ENCODE measurements around the gene OSM.

Gene OSM

DNA sequence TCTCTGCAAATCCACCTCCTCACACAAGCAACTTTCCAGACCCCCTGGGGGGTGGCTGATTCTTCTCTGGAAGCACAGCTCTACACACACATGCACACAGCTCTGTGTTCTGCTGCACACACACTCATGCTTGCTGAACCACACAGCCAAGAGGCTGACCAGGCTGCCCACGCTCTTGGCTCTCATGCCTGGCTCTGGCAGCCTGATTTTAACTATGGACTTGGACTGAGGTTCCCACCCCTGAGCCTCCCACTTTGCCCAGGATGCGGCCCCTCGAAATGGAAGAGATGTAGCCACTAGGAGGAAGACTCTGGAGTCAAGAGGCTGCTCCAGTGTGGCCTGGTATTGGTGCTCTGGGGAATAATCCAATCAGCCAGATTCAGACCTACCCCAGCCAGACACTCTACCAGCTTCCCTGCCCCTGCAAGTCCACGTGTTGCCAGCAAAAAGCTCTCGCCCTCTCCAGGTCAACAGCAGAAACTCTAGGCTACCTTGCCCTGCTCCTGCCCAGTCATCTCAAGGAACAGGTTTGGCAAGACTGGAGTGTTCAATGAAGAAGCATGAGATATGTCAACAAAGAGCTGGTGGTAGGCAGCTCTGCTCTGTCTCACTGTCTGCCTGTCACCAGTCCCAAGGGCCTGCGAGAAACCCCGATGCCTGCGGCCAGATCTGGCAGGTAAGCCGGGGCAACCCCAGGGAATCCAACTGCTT is 31.5 kb upstream of the OSM start:
- no peak for DNase-seq (ENCODE audit: low read depth in 2 of 2)

DNA sequence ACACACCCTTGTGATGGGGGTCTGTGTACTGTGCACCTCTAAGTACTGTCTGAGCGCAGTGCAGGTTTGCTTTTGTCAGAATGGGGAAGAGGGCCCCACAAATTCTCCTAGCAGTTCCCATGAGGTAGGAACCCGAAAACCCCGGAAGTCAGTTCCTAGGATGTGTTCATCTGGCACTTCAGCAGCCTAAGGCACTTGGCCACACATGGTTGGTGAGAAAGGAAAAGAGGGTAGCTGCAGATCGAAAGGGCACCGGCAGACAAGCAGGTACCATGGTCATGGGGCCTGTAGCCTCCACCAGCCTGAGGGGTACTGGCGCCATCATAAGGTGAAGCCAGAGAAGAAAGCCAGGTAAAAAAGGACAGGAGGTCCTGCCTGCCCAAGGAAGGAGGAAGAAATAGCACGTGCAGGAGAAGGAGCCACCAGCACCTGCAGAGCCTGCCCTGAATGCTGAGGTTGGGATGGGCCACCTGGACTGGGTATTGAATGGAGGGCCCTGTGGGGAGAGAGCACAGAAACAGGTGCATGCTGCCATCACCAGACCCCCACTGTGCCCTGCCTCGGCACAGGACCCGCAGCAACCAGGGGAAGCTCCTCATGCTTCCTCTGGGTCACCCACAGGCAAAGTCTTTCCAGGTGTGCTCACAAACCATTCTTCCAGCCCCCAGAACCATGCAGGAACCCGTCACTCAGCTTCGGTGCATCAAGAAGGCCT is 30.8 kb upstream of the OSM start:
- DNase-seq (ENCODE audit: low read depth in 2 of 2), result no peak

DNA sequence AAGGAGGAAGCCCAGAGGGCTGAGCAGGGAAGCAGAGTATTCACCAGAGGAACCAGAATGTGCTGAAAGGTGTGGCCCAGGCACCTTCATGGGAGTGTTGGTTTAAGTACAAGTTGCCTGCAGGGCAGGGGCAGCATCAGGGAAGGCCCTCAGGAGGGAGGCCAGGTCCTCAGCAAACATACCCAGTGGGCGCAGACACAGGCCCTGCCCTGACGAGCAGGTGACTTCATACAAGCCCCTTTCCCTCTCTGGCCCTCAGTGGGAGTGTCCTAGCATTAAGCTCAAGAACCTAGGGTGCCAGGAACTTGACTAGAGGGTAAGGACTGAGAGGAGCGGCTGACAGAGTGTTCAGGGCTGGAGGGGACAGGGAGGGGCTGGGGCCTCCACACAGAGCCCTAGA is 30.2 kb upstream of the OSM start:
- no peak for DNase-seq (ENCODE audit: low read depth in 2 of 2)

DNA sequence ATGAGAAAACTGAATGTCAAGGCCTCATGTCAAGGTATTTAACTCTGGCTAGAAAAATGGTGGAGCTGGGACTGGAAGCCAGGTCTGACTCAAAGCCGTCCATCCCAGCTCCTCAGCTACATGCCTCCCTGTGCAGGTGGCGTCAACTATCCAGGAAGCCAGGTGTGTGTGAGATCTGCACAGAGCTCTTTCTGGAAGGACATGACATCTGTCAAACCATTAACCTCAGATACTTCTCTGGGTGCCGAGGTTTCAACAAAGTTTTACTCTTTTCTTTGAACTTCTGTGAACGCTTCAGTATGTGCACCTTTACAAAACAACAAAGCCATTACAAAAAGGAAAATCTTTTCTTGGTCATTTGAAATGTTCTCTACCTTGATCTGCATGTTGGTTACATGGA is 29.7 kb upstream of the OSM start:
- no peak for DNase-seq (ENCODE audit: low read depth in 2 of 2)

DNA sequence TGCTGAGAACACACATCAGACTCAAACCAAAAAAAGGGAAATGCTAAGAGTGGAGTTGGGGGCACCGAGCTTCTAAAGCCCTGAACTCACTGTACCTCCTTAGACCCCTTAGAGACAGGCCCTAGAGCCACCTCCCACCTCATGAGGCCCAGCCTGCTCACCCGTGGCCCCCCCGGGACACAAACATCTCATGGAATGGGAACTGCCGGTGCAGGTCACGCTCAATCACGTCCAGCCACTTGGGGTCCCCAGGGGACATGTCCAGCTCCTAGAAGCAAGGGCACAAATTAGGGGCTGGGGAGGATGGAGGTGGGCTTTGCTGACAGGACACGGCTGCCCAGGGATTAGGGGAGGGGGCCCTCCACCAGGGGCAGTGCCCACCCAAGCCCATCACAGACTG is 28.9 kb upstream of the OSM start:
- DNase-seq (ENCODE audit: low read depth in 2 of 2), result no peak

DNA sequence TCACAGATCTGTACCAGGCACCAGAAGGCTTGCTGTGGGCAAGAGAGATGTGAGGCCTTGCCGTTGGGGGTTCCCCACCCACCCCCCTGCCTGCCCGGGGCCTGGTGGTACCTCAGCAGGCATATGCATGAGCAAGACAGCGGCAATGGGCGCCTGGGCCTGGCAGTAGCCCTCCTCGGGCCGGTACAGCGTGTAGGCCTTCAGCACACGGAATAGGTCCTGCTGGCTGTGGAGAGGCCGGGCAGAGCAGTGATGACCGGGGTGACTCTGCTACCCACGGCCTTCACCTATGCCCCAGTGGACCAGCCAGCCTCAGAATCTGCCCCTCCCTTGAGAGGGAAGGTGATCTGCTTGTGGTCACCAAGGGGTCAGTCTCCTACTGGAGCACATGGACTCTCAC is 28.2 kb upstream of the OSM start:
- DNase-seq (ENCODE audit: low read depth in 2 of 2), result no peak

DNA sequence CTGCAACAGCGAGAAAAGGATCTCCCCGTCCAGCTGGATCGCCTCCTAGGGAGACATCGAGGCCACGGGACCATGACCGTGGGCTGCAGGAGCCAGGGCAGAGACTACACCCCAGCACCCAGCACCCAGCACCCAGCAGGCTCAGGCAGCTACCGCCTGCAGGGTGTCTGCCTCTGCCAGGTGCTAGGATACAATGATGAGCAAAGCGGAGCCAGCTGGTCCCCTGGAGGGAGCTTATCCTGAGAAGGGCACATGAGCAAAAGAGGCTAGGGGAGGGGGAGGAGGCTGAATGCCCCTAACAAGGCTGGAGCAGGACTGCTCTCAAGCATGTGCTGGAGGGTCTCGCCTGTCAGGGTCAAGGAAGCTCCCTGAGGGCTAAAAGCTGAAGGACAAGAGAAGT is 27.4 kb upstream of the OSM start:
- no peak for DNase-seq (ENCODE audit: low read depth in 2 of 2)

DNA sequence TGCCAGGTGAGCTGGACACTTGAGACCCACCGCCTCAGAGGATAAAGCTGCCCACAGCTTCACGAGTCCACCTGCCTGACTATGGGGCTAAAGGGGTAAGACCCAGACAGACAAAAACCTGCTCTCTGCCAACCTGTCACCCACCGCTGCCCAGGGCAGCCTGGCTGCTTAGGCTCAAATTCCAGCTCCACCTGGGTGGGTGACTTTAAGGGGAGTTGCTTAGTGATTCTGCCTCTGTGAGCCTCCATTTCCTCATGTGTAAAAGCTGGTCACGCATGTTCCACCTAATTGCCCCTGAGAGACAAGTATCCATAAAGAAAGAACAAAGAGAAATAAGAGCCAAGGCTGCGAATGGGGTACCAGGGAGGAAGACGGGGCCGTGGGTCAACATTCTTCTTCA is 26.4 kb upstream of the OSM start:
- DNase-seq (ENCODE audit: low read depth in 2 of 2), result no peak

DNA sequence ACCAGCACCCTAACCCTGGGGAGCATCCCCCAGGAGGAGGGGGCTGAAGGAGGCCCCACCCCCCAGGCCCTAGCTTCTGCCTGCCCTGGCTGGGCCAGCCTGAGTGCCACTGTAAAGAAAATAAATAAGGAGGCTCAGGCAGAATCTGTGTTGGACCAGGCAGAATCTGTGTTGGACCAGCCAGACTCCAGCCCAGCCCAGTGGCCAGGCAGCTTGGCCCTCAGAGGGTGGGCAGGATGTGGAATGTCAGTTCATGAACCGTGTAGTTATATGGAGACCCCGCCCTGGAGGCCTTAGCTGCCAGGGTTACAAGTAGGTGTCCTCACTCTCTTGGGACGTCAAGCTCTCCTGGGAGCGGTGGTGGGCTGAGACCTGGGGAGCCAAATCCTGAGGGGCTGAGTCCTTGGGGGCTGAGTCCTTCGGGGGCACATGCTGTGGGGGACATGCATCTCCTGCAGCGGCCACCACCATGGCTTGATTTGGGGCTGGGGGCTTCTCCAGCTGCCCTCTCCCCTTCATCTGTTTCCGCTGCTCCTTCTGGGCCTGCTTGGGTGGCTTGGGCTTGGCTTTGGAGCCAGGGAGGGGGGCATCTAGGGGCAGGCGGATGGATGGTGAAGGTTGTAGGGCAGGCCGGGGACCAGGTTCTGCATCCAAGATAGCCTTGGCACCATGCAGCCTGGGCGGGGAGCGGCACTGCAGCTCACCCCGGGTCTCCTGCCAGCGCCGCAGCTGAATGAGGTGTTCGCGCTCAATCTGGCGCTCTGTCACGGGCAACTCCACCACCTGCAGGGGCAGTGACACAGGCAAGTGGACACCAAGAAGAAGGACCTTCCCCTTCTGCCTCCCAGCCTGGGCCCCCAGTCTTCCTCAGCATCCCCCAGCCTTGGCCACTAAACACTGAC is 25.7 kb upstream of the OSM start:
- DNase-seq (ENCODE audit: low read depth in 2 of 2), result no peak

DNA sequence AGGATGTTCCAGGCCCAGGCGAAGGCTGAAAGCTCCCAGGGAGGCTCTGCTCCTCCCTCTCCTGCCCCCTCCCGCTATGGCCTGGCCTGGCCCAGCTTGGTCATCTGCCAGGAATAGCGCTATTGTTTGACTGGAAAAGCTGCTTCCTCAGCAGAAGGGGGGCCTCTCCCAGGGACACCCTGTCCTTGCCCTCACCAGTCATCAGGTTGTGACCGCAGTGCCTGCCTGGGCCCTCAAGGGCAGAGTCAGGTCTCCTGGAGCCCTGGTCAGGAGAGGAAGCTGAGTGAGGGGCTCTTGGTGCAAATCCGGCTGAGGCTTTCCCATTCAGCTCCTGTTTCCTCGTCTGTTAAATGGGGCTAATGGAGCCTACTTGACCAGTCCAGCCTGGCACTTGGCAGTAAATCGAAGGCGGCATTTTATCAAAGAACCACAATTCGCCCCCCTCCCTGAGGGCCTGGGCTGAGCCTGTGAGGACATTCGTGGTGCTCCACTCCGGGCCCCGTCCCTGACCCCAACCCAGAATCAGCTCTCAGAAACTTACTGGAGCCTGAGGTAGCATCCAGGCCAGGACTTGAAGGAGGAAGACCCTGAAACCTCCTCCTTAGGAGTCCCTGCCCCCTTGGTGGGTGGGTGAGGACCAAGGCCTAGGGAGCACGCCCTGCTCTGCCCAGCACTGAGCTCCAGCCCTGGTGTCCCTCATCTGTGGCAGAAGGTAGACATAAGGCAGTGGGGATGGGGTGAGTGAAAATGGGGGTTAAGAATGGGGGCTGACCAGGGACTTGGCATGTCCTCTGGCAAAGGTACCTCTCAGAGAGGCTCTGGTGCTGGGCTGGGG is 24.6 kb upstream of the OSM start:
- DNase-seq (ENCODE audit: low read depth in 2 of 2), result no peak

DNA sequence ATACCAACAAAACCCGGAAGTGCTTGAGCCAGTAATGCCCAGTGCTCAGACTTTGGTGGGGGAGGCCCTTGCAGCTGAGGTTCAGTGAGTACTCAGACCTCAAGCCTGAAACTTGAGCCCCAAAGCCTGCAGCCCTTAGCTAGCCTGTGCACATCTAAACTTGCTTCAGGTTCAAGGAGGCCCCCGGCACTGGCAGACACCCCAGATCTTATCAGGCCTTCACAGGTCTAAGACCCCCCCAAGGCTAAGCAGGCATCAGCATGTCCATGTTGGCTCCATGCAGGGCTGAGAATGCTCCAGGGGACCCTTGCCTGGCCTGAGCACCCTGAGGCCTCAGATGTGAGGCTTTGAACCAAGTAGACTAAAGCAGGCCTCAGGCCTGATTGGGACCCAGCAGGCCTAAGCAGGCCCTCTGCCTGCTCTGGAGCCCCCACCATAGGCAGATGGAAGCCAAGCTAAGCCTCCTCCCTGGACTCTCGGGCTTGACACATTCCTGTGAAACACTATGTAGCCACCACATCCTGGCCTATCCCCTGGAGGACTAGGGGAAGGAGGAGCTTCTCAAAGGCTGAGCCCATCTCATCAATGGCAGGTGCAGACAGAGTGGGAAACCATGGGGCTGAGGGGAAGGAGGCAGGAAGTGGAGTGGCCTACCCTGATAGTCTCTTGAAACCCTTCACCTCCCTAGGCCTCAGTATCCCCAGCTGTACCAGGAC is 23.8 kb upstream of the OSM start:
- no peak for DNase-seq (ENCODE audit: low read depth in 2 of 2)

DNA sequence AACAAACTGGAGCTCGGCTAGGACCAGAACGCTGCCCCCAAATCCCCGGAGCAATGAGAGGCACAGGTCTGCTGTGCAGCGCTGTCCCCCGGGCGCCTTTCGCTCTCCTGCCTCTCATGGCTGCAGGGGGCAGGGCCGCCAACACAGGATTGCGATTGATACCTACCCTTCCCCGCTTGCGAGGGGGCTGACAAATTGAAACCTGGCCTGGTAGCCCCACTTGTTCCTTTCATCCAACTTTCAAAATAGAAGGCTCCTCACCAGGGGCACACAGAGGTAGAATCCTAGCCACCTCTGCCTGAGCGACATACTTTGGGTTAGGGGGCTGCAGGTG is 23.3 kb upstream of the OSM start:
- DNase-seq (ENCODE audit: low read depth in 2 of 2), result no peak

DNA sequence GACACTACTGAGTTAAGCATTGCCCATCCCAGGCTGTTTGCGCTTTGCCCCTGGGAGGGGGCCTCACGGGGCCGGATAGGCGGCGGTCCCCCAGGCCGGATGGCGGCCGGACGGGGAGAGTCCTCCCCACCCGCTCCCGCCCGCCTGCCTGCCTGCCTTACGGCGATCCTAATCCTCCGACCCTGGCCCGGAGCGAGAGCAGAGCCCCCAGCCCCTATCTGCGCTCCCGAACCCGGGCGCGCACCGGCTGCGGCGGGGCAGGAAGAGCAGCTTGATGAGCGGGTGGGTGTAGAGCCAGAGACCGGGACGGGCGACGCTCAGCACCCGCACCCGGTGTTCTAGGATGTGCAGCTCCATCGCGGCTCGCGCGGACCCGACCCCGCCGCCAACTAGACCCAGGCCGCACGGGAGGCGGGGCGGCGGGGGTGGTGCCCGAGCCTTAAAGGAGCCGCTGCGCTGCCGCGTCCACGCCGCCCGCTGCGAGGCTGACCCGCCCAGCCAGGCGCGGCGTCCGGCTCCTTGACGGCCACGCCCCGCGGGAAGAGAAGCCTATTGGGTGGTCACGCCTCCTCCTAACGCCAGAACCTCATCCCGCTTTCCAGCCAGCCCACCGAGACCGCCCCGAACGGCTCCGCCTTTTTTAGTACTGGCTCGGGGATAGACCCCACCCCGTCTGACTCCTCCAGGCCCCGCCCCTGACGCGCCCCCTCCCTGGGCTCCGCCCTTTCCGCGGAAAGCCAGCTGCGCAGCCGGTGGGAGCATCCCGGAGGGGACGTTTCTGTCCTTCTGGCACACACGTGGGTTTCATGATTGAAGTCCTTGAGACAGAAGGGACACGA is 22.7 kb upstream of the OSM start, which contains the start of gene CASTOR1:
Gene CASTOR1 (minus strand): TSS at position 365 of the 839 bp plus-strand sequence. CDS start 8 bp downstream, at position 357.
- DNase-seq (ENCODE audit: low read depth in 2 of 2), result peak; percentile 90 to 92

DNA sequence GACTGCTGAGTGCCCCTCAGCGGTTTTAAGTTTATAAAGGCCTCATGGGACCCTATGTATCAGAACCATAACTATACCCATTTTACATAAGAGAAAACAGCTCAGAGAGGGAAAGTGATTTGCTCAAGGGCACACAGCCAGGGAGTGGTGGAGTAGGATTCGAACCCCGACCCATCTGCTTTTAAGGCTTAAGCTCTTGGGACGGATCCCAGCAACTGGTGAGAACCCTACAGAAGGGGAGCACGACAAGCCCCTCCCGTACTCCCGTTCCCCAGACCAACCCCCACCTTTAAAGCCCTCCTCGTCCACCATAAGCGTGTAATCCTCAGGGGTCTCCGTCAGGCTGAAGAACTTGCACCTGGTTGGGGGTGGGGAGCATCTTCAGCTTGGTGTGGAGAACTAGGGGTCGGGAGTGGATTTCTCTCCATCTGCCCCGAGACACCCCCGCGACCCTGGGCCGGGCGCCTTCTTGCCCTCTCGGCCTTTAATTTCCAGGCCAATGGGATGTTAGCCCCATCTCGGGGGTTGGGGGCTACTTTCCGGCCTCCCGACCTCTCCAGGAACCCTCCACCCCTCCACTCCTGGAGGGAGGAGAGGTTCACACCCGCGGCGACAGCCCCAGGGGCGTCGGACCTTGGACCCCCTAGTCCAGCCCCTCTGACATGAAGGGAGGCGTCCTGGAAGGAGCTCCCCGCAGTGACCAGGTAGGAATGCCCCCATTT is 21.9 kb upstream of the OSM start:
- no peak for DNase-seq (ENCODE audit: low read depth in 2 of 2)

DNA sequence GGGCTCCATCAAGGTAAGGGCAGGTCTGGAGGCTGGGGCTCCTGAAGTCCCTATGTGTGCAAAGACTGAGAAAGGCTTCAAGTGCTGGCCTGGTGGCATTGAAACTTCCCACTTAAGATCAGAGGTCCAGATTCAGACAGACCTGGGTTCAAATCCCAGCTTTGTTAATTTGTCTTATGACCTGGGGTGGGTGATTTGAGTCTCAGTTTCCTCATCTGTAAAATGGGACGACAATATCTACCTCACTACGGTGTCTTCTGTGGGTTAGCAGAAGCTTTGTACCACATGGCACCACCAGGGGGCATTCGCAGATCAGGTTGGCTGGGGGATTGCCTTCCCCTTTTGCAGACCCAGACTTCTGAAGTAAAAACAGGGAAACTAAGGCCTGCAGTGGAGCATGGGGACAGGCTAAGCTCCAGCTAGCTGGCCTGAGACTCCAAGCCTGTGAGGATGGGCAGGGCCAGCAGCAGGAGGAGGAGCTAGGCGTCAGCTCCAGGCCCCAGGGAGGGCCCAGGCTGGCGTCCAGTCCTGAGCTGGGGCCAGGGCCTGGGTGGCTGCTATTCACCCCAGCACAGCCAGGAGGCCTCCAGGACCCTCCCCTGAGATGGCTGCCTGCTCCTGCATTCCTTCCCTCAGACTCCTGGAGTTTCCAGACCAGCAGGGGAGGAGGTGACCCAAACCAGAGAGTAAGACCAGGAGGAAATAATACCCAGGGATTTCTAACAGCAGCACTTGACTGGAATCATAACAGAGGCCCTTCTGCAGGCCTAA is 21.2 kb upstream of the OSM start:
- DNase-seq (ENCODE audit: low read depth in 2 of 2), result peak; percentile 52 to 58

DNA sequence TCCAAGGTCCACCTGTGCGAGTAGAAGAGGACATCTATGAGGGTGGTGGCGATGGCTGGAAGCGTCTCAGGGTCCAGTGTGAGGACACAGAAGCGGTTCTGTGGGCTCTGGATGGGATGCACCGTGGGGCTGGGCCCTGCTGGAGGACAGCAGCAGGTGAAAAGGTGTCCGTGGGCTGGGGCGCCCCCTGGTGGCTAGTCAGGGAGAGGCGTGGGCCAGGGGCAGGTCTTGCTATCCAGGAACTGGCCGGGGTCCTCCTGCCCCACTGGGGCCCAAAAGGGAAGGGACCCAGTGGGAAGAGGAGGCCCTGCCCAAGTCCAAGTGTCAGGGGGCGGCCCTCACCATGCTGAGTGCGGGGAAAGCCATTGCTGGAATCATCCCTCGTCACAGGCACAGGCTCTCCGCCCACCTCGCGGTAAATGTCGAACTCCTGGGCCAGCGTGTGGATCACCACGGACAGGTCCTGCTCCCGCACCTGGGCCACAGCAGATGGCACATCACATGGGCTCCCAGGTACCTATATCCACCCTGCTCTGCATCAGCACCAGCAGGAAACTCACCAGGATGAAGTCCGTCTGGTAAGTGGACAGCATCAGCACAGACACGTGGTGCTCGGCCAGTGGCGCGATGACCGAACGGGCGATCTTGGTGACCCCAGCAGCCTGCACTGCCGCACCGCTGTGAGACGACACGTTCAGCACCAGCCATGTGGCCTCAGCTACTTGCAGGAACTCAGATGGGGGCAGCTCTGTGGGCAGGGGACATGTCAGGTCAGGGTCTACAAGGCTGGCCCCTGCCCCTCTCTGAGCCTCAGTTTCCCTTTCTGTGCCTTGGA is 20.4 kb upstream of the OSM start:
- no peak for DNase-seq (ENCODE audit: low read depth in 2 of 2)

DNA sequence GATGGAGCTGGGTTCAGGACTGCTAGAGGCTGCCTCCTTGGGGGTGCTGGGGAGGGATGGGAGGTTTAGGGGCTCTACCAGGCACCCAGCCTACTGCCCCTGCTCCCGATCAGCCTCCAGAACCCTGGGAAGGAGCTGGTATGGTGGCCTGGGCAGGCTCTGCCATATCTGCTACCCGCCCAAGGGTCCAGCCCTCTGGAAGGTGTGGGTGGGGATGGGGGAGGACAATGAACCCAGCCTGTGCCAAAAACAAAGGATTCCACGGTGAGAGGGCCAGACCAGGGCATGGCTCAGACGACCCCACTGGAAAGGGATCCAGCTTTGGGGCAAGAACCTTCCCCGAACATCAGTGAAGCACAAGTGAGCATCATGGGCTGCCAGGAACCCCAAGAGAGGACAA is 19.7 kb upstream of the OSM start:
- no peak for DNase-seq (ENCODE audit: low read depth in 2 of 2)

DNA sequence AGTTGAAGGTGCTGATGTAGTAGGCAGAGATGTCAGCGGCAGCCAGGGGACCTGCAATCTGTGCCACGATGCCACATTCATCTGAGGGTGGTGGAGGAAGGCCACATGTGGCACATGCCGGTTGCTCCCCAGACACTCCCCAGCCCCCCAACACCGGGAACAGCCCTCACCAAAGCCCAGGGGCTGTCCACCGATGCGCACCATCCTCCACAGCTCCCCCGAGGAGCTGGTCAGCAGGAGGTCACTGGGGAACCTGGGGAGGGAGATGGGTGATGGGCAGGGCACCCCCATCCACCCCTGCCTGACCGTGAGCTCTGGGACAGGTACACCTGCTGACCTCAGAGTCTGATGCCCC is 19.2 kb upstream of the OSM start:
- DNase-seq (ENCODE audit: low read depth in 2 of 2), result no peak
